AG04449 (cell line): Measurements from ENCODE around the gene GYPC.

Experiments
- CTCF ChIA-PET: fragments of 350-600 bp; formaldehyde crosslinking; extraction: SDS; loops from one replicate; lab custom pipeline; 2021; ENCODE audit warnings: antibody characterized with exemption; lab: Yijun Ruan, JAX
- POLR2A ChIA-PET: fragments of 400-600, 350-600 bp; formaldehyde crosslinking; extraction: SDS; loops from one replicate; lab custom pipeline; 2020; ENCODE audit warnings: antibody characterized with exemption, inconsistent platforms; lab: Yijun Ruan, JAX
- DNase-seq: peaks from one replicate; pipeline ENCODE4 v3.0.0-alpha.2; 2010; ENCODE audit warnings: low read depth, low spot score
- H3K4me3 ChIP-seq: 2 replicates; pipeline ENCODE4 v1.5.1; 2011; ENCODE audit warnings: low read depth, mild to moderate bottlenecking, control low read depth, low read length
- TF ChIP-seq, protein P1 (sequence below): IDR thresholded peaks from one replicate; pipeline ENCODE4 v1.5.1; 2011; ENCODE audit warnings: mild to moderate bottlenecking, moderate library complexity, low read length, control low read depth, inconsistent platforms; ENCODE audit not compliant: insufficient read depth; ENCODE audit errors: missing control alignments

GYPC gene

DNA sequence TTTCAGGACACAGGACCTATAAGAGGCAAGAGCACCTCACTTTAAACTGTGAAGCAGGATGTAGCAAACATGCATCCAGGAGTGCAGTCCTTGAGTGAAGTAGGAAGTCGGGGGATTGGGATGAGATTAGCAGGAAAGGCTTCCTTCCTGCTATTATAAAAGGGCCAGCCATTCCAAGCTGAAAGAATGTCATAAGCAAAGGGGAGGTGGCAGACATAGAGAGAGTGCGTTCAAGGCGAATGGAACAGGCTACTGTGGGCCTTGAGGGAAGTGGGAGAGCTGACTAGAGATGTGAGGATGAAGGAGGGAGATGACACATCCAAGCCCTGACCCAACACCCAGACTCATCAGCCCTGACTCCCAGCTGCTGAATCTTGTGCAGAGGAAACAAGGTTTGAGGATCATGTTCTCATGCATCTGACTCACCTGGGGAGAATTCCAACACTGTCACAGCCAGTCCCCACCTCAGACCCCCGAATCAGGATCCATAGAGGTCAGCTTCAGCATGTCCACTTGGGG, 63.9 kb downstream of the GYPC start:
- TF ChIP-seq, protein P1, sequence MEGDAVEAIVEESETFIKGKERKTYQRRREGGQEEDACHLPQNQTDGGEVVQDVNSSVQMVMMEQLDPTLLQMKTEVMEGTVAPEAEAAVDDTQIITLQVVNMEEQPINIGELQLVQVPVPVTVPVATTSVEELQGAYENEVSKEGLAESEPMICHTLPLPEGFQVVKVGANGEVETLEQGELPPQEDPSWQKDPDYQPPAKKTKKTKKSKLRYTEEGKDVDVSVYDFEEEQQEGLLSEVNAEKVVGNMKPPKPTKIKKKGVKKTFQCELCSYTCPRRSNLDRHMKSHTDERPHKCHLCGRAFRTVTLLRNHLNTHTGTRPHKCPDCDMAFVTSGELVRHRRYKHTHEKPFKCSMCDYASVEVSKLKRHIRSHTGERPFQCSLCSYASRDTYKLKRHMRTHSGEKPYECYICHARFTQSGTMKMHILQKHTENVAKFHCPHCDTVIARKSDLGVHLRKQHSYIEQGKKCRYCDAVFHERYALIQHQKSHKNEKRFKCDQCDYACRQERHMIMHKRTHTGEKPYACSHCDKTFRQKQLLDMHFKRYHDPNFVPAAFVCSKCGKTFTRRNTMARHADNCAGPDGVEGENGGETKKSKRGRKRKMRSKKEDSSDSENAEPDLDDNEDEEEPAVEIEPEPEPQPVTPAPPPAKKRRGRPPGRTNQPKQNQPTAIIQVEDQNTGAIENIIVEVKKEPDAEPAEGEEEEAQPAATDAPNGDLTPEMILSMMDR, result no peak
- no peak overlapping the region for H3K4me3 ChIP-seq
- ChIA-PET CTCF (no interaction called here), POLR2A (no interaction called here)
- DNase-seq, result no peak

DNA sequence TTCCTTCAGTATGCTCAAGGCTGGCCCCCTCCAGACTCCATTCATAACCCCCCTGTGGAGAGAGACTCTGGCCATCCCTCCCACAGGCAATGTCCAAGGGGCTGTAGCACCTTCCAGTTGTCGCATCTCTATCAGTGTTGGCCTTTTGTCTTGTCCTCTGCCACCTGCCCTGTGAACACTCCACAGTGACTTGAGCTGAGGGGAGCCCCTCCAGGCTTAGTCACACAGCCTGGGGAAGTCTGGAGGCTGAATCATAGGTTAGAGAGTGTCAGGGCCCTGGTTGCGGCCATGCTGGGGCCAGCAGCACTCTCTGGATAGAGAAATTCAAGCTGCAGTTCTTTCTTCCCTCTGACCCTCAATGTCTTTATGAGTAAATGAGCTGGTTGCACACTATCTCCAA, 64.7 kb downstream of the GYPC start:
- DNase-seq, result no peak
- POLR2A ChIA-PET, result no interaction called here
- TF ChIP-seq, protein P1, result no peak
- CTCF ChIA-PET, result no interaction called here
- no peak overlapping the region for H3K4me3 ChIP-seq

DNA sequence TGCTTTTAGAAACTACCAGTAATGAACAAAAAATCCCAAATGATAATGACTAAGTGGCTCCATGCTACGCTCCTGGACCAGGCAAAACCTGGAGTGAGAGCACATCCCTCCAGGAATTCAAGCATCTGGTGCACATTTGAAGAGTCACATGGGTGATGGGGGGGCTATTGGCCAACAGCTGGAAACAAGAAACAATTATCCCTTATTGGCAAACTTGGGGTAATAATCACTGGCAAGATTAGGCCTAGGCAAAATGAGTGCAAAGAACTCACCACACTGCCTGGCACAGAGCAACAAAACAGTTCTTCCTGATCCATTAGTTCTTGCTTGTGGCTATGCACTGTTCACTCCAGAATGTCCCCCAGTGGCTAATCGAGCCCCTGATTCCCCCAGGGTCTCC, 66.1 kb downstream of the GYPC start:
- POLR2A ChIA-PET, result no interaction called here
- CTCF ChIA-PET, result no interaction called here
- H3K4me3 ChIP-seq, result no peak overlapping the region
- DNase-seq, result no peak
- TF ChIP-seq, protein P1, result no peak

DNA sequence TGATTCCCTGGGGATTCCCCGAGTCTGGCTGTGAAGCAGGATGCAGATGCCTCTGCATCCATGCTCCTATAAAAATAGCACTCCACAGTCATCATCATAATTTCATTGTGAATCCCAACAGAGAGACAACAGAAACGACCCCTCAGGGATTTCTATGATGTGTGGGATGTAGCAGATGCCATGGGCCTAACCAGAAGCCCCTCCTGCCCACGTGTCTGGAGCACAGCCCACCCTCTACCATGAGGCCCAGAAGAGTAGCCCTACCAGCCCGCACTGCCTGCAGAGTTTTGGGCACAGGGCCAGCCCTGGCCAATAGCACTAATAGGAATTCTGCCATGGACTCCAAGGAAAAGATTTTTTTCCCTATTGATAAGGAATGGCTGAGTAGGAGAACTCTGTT, 66.6 kb downstream of the GYPC start:
- ChIA-PET POLR2A (no interaction called here), CTCF (no interaction called here)
- TF ChIP-seq, protein P1, result no peak
- no peak overlapping the region for H3K4me3 ChIP-seq
- no peak for DNase-seq

DNA sequence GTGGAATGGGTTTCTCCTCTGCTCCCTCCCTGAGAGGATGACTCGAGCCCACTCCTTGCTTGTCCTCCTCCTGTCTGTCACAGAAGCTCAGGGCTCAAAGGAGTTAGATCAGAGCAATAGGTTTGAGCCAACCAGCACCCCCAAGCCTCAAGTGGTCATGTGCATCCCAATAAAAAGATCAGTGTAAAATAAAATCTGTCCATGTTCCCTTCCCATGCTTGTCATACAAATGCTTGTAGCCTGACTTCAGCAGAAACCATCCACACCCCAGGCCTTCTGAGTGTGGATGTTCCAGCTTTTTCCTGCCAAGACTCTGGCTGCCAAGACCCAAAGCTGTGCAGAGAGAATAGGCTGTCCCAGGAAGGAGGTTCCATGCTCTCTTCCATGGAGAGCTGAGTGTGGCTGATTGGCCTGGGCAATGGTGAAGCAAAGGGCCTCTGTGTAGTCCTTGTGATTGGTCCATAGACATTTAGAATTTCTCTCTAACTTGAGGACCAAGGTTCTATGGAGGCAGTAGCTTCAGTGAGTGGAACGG, 67.4 kb downstream of the GYPC start:
- DNase-seq, result no peak
- CTCF ChIA-PET, result no interaction called here

DNA sequence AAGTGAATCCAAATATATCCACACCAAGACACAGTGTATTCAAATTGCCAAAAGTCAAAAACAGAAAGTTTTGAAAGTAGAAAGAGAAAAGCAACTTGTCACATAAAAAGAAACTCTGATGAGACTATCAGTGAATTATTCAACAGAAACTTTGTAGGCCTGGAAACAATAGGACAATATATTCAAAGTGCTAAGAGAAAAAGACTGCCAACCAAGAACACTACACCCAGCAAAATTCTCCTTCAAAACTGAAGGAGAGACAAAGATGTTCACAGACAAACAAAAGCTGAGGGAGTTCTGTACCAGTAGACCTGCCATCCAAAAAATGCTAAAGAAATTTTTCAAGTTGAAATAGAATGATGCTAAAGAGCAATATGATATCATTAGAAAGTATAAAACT, 69.6 kb downstream of the GYPC start:
- DNase-seq, result no peak
- H3K4me3 ChIP-seq, result no peak overlapping the region
- ChIA-PET POLR2A (no interaction called here), CTCF (no interaction called here)
- TF ChIP-seq, protein P1, result no peak

More for the DNA sequence above, 67.4 kb downstream of the GYPC start:
- H3K4me3 ChIP-seq, result no peak overlapping the region
- POLR2A ChIA-PET, result no interaction called here
- TF ChIP-seq, protein P1, result no peak
